ENCODE data around the gene BCORL1.
A peak's percentile ranks its signal among the peaks of the same experiment; 100 is the strongest.

Gene BCORL1, protein sequence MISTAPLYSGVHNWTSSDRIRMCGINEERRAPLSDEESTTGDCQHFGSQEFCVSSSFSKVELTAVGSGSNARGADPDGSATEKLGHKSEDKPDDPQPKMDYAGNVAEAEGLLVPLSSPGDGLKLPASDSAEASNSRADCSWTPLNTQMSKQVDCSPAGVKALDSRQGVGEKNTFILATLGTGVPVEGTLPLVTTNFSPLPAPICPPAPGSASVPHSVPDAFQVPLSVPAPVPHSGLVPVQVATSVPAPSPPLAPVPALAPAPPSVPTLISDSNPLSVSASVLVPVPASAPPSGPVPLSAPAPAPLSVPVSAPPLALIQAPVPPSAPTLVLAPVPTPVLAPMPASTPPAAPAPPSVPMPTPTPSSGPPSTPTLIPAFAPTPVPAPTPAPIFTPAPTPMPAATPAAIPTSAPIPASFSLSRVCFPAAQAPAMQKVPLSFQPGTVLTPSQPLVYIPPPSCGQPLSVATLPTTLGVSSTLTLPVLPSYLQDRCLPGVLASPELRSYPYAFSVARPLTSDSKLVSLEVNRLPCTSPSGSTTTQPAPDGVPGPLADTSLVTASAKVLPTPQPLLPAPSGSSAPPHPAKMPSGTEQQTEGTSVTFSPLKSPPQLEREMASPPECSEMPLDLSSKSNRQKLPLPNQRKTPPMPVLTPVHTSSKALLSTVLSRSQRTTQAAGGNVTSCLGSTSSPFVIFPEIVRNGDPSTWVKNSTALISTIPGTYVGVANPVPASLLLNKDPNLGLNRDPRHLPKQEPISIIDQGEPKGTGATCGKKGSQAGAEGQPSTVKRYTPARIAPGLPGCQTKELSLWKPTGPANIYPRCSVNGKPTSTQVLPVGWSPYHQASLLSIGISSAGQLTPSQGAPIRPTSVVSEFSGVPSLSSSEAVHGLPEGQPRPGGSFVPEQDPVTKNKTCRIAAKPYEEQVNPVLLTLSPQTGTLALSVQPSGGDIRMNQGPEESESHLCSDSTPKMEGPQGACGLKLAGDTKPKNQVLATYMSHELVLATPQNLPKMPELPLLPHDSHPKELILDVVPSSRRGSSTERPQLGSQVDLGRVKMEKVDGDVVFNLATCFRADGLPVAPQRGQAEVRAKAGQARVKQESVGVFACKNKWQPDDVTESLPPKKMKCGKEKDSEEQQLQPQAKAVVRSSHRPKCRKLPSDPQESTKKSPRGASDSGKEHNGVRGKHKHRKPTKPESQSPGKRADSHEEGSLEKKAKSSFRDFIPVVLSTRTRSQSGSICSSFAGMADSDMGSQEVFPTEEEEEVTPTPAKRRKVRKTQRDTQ (N-terminal part only)

DNA sequence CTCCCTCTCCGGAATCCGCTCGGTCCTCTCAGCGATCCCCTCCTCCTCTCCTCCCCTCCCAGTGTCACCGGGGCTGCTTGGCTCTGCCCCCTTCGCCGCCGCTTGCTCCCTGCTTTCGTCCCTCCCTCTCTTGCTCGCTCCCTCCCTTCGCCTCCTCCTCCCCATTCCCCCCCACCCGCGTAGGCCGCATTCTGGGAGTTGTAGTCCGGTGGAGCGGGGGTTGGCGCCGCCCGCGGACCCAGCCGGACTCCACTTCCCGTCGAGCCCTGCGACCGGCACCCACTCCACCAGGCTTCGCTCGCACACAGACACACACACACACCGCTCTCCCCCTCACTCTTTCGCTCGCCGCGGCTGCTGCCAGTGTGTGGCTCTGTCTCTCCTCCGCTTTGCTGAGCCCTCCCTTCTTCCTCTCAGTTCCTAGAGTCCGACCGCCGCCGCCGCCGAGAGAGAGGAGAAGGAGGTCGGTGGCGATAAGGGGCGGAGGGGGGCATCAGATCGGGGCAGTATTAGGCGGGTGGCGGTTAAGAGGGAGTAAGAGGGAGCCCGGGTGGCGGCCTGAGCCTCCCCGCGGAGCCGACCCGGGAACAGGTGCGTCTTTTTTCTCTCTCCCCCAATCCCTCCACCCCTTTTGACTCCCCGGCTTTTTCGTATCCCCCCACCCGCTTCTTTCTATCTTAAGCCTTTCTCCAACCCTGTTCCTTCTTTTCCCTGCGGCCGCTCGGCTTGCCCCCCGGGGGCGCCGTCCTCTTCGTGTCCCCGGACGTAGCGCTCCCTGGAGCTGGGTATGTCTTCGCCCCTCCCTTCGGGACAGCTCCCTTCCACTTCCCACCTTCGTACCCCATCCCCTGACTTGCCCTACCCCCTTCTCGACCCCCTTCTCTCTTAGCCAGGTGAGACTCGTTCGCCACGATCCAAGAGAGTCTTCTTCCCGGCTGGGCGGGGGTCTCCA lies at the start of gene BCORL1:
TSS of gene BCORL1 (plus strand) at position 336 of the 952 bp plus-strand sequence. CDS start 22,597 bp downstream, outside the sequence.
- DNase-seq, result peak; percentile 81

DNA sequence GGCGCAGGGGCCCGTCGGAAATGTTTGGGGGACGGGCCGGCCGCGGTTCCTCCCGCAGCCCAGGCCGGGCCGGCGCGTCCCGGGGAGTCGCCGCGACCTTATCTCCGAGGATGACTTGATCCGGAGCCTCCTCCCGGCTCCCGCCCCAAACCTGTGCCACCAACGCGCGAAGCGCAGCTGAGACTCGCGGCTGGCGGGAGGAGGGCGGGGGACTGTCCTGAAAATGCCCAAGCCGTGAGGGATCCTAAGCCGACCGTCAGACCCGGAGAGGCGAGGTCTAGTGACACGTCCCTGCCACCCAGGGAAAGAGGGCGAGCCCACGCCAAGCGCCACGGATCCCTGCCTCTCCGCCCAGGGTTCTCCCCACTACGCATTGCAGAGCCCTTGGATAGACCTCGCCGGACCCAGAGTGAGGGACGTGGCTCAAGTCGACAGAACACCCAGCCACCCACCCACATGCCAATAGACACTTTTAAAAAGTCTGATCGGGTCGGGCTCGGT lies 49.6 kb upstream of the BCORL1 start:
- no peak for DNase-seq

DNA sequence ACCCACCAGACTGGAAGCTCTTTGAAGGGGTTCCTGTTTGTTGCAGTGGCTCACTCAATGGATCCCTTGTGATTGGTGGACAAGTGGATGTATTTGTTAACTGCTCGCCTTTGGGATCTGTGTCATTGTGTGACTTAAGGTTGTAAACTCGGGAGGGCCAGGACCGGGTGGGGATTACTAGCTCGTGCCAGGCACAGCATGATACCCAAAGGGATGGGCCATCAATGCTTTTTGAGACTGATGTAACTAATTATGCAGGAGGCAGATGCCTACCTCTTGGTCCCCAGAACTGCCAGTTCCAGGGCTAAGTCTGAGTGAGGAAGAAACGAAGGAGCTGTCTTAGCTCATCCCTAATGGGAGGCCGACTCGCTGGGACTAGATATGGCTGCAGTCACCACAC lies 48.7 kb upstream of the BCORL1 start:
- DNase-seq, result no peak

DNA sequence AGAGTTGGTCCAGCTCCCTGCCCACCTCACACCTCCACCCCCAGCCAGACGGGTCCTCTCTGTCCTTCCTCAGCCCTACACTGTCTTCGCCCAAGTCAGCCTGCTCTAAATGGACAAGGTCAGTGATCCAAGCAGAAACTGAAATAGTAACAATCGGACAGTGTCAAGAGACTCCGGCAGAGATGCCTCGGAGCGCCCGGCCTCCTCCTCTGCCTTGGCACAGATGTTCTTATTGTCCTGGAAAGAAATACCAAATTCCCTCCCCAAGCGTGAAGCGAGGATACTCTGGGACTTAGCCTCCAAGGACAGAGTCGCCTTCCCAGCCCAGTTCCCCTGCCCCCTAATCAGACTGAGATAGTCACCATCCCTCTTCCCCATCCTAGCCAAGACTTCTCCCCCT lies 48.0 kb upstream of the BCORL1 start:
- no peak for DNase-seq

DNA sequence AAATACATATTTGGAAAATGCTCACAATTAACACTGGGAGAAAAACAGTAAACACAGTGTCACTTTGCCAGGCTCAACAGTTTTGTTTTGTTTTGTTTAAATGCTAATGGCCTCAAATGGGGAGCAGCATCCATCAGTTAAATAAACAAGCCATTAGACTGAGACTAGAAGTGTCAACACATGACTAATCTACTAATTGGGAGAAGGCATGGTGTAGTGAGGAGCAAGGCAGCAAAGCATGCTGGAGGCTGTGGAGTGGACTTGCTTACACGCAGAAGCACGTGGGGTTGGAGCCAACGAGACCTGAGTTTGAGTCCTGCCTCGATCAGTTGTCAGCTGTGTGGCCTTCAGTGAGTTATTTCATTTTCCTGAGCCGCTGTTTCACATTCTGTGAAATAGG lies 47.5 kb upstream of the BCORL1 start:
- DNase-seq, result no peak

DNA sequence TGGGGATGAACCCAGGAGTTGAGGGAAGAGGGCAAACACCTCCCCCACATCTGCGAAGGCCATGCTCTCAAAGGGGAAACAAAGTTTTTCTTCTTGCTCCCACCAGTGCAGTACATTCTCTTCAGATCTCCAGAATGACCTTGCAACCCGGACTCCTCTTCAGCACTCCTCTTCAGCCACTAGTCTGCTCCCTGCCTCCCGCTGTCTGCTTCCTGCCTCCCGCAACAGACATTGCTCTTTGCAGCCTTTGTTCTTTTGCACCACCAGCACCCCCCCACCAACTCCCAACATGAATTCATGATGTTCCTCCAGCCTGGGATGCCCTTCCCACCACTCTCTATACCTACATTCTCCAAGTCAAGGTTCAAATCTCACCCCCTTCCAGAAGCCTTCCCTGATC lies 44.4 kb upstream of the BCORL1 start:
- DNase-seq, result no peak

DNA sequence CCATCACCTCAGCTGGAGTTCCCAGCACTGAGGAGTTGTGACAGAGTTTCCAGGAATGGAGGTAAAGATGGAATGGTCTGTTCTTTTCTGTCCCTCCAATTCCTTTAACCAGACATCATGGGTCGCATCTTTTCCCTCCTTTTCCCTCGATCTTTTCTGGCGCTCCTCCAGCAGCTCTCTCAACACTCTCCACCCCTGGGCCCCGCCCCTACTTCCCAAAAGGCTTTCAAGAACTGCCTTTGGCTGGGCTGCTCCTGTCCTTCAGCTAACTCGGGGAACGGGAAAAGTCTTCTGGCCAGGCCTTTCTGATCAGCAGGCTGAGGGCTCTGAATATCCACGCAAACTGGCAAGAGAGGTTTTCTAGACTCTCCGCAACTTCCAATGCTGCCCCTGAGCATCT lies 42.4 kb upstream of the BCORL1 start:
- DNase-seq, result no peak

DNA sequence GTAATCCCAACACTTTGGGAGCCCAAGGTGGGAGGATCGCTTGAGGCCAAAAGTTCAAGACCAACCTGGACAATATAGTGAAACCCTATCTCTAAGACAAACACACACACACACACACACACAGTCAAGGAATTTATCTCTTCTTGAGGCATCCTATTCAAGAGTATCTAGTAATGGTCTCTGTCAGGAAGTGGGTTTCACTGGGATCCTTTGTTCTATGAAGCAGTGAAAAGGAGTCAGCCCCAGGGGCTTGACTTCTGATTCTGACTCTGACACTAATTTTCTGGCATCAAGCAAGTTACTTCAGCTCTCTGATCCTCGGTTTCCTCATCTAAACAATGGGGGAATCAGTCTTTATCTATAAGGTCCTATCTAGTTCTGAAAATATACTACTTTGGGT lies 41.7 kb upstream of the BCORL1 start:
- DNase-seq, result no peak

DNA sequence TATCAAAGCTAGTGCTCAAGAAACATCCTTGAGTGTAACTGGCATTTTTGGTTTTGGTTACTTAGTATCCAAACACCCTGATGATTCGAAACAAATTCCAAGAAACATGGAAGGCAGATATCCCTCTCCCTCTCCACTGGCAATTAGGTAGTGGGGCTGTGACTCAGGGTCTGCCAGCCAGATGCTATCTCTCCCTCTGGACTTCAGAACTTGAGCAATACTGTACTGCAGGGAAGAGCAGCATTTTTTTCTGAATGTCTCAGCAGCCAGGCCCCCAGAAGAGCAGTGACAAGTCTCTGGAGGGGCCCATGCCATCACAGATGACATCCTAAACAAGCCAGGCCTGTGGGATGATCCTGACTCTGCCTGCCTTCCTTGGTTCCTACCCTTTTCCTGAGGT lies 37.3 kb upstream of the BCORL1 start:
- no peak for DNase-seq

DNA sequence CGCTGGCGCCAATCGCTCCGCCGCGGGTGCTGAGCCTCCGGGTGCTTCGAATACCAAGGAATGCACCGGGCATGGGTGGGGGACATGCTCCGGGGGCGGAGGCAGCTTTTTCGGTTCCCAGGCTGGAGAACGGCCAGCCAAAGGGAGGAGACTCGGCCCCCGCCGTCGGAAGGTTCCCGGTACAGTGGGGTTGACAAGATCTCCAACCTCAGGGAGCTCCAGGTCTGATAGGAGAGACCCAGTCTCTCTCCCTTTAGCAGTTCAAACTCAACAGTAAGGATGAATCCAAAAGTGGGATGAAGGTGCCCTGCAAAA lies 29.1 kb upstream of the BCORL1 start:
- no peak for DNase-seq

DNA sequence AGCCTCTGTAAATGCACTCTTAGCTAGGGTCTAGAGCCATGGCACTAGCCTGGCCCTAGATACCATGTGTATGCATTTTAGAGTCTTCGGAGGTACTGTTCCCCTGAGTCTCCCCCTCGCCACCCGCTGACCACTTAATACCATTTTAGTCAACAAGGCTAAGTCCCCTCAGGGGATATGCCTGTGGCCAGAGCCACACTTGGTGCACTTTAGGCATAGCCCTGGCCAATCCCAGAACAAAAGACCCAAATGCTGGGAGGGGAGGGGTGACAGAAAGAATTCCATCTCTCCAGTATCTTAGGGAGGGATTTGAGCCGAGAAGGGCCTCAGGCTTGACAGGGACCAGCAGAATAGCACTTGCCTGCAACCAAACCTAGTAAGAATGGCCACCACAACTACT lies 28.6 kb upstream of the BCORL1 start:
- DNase-seq, result no peak

DNA sequence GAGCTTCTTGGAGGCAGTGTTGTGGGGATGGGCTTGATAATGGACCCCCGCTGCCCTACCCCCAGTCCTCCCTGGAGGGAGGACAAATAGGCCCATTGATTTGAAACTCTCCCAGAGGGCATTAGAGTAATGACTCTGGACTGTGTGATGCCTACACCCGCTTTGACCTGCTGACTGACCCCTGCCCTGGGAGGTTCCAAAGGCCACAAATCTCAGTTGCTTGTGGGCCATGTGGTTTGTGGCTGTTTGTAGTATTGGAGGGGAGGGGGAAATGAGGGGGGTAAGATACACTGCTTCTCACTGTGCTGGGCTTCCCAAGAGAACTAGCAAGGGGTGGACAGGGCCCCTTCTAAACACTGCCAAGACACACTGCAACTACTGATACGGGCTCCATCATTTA lies 27.6 kb upstream of the BCORL1 start:
- DNase-seq, result no peak

DNA sequence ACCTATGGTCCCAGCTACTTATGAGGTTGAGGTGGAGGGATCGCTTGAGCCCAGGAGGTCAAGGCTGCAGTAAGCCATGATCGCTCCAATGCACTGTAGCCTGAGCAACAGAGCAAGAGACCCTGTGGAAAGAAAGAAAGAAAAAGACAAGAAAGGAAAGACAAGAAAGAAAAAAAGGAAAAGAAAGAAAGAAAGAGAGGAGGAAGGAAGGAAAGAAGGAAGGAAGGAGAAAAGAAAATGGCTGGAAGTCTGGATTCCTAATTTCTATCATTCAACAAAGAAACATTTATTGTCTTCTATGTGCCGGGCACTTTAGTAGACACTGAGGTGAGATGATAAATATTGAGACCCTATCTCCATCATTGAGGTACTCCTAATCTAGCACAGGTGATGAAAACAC lies 26.8 kb upstream of the BCORL1 start:
- DNase-seq, result no peak

DNA sequence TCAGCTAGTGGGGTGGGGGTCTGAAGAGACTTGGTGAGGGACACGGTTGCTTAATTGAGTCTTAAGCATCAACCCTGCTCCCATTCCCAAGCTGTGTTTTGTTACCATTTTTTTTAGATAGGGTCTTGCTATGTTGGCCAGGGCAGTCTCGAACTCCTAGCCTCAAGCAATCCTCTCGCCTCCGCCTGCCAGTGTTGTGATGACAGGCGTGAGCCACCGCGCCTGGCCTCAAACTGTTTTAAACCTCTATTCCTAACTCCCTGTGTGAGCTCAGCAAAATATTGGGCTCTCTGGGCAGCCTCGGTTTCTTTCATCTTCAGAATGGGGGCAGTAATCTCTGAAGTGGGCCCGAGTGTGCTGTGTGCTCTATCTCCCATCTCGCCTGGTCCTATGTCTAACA lies 26.3 kb upstream of the BCORL1 start:
- no peak for DNase-seq

DNA sequence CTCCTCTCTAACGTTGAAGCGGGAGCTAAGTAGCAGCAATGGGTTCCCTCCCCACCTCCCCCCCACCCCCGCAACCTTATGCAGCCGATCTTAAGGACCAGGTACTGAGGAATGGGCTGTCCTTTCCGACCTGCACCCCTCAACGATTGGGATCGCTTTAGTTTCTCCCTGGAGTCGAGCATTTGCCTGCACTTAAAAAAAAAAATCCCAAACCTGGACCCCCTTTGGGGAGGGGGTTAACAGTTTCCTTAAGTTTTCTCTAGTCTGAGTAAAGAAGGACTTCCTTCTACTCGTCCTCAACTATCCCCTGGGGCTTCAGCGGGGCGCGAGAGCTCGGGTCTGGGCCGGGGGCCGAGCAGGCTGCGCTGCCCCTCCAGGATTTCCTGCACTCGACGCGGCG lies 25.7 kb upstream of the BCORL1 start:
- DNase-seq, result no peak

DNA sequence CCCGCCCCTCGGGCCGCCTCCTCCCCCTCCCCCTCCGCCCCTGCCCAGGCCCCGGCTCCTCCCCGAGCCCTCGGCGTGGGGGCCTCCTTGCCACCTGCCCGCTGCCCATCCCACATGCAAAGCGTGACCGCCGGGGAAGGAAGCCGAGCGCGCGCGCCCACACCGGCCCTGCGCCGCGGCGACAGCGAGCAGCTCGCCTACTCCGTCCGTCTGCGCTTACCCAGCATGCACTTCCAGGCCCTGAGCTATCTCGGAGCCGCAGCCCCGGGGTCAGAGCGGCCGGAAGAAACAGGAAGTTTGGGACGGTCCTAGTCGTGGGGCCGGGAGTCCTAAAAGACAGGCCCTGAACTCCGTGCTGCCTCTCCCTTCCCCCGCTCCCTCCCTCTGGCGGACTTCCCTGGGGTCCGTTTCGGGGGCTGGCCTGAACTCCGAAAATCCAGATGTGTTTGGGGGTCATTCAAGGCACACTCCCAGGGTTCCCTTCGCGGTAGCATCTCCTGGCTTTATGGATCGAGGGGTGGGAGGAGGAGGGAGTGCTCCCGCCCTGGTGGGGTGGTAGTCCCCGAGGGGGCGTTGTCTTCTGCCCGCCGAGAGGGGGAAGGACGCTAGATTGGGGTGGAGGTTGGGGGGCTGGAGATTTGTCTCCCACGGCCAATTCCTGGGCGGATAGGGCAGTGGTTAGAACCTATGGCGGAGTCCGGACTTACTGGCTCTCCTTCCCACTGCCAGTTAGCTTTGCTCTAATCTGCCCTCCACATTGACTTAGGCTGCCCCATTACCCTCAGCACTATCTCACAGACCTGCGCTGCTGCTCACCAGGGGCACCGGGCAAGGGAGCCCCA lies 25.0 kb upstream of the BCORL1 start:
- no peak for DNase-seq

DNA sequence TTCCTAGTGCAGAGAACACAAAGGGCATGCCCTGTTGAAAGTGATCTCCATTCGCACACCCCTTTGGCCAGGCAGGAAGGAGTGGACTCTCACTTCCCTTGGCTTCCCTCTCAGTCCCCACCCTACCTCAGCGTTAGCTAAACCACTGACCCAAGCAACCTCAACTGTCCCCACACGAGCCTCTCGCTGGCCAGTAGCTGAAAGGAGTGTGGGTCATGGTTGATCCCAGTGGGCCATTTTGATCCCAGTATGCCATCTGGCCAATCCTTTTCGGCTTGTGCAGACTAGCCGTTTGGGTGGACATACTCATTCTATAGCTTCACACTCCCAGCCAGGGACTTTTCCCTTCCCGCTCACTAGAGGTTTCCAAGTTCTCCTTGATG lies 24.4 kb upstream of the BCORL1 start:
- no peak for DNase-seq

DNA sequence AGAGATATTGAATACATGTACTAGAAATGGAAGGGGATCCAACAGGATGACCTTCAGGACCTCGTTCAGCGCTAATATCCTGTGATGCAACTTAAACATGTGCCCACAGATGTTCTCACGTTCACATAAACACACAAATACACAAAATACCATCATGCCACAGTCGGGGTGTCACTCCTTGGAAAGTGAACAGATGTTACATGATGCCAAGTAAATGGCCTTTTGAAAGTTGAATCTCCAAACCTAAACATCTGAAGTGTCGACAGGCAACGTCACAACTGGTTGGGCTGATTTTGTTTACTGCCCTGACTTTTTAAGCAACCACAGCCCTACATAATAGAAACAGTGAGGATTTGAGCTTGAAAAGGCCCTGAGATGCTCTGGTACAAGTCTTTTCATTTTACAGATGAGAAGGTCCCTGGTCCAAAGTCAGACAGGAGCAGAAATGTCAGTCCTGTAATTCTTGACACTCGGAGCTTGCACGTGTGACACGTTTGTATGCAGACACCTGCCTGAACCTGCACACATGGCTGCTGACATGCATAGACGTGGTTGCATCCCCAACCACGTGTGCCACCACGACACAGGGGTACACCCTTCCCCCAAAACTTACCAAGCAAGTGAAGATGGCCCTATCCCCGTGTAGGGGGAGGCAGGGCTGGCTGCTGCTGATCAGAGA lies 23.5 kb upstream of the BCORL1 start:
- DNase-seq, result no peak

DNA sequence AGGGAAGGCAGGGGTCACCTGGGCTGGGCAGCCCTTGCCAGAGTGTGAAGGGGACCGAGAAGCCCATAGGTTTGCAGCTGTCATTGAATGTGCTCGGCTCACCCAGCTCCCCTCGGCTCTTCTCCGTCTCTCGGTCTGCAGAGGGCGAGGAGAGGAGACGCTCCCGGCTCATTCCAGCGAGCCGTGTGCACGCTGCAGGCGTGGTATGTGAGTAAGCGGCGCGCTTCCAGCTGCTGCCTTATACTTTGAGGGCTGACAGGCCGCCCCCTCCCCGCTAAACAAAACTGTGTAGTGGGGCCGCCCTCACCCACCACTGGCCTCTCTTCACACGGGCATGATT lies 23.0 kb upstream of the BCORL1 start:
- no peak for DNase-seq

DNA sequence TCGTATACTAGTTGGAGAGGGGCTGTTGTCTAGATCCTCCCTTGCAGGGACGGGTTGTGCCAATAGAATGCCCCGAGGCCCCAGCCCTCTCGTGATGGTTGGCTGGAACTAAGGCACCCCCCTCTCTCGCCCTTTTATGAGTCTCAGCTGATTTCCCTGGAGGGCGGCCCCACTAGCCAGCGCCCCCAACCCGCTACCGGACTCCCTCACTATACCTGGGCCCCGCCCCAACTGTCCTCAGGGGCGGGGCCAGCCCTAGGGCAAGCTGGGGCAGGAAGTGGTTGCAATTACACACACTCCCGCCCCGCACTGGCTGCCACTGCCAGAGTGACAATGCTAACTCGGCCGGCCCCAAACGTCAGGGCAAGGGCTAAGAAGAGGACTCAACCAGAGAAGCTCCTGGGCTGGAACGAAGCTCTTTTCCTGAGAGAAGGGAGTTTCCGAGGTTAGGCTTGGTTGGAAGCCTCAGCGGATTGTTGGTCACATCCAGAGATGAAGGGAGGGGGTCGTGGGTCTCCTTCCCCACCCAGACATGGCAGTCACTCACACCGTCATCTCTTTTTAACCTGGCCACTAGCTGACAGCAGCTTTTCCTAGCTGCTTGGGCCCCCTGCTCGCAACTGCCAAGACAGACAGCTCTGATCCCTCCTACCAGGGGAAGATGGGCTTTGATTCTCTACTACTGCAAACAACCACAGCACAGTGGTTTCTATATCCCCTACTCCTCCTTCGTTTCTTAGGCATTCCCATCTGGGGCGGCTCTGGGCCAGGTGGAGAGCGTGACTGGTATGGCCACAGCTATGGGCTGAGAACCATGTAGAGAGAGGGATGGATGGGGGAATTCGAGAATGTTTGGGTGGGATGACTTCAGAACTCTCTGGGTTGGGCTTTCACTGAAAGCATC lies 21.0 kb upstream of the BCORL1 start:
- peak; percentile 47 for DNase-seq
